H1 (cell line): ENCODE measurements around the gene AMPH. TPM values are rescaled to one million over a fixed set of nuclear protein-coding genes. Genes with fewer than 3 reads are reported as not detected.

Source experiments
- EGR1 ChIP-seq: IDR thresholded peaks from 2 replicates; pipeline ENCODE4 v1.6.1; 2011; ENCODE audit warnings: low read depth, low read length, borderline replicate concordance
- TEAD4 ChIP-seq: IDR thresholded peaks from 2 replicates; pipeline ENCODE4 v1.6.1; 2012; ENCODE audit warnings: low read depth, low read length, inconsistent platforms, mixed read lengths
- polyA plus RNA-seq, 7 experiments: library from polyadenylated mRNA; depleted of rRNA in 3 of 7; stranded (reverse) in 5 of 7; unstranded in 2 of 7; fragments of >200 nt in 5 of 7; fragments of 200-250 nt in 2 of 7; gene quantifications; 1 replicate in 5 of 7; 2 replicates in 1 of 7; 4 replicates in 1 of 7; pipeline versions ENCODE4 v1.2.1 to v1.2.3, GENCODE V29; 2011 to 2013; ENCODE audit warnings: missing spikeins in 2 of 7, mixed read lengths in 2 of 7
- total RNA-seq: library from RNA; stranded (reverse); fragmentation: NEBNext Ultra II Directional; extraction: Animal tissue kit (Norgen Biotek cat#: 25700); gene quantifications from 2 replicates; pipeline ENCODE4 v1.2.1, GENCODE V29; 2021
- TF ChIP-seq, protein P1 (sequence below), 3 experiments: IDR thresholded peaks; 1 replicate in 2 of 3; 2 replicates in 1 of 3; pipeline versions ENCODE4 v1.5.1 to v1.6.1; 2011; ENCODE audit warnings: low read length in 3 of 3, mild to moderate bottlenecking in 3 of 3, inconsistent platforms in 2 of 3, low read depth in 1 of 3, moderate library complexity in 1 of 3; ENCODE audit not compliant: insufficient read depth in 1 of 3; ENCODE audit errors: control extremely low read depth in 1 of 3

Gene AMPH
- total and polyA plus RNA-seq, 2 of the 8 experiments (the other 6 are each of a cell fraction or from before 2014, with no cell fraction given): 7.3 to 12.2 TPM

DNA sequence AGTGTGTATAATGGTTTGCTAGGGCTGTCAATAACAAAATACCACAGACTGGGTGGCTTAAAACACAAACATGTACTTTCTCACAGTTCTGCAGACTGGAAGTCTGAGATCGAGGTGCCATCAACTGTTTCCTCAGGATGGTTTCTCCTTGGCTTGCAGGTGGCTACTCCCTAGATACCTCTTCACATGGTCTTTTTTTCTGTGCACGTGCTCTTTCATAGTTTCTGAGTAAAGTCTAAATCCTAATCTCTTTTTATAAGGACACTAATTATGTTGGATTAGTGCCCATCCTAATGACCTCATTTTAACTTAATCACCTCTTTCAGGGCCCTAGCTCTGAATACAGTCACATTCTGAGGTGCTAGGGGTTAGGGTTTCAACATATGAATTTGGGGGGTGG is 65.9 kb downstream of the AMPH start (continued):
- TF ChIP-seq, protein P1, sequence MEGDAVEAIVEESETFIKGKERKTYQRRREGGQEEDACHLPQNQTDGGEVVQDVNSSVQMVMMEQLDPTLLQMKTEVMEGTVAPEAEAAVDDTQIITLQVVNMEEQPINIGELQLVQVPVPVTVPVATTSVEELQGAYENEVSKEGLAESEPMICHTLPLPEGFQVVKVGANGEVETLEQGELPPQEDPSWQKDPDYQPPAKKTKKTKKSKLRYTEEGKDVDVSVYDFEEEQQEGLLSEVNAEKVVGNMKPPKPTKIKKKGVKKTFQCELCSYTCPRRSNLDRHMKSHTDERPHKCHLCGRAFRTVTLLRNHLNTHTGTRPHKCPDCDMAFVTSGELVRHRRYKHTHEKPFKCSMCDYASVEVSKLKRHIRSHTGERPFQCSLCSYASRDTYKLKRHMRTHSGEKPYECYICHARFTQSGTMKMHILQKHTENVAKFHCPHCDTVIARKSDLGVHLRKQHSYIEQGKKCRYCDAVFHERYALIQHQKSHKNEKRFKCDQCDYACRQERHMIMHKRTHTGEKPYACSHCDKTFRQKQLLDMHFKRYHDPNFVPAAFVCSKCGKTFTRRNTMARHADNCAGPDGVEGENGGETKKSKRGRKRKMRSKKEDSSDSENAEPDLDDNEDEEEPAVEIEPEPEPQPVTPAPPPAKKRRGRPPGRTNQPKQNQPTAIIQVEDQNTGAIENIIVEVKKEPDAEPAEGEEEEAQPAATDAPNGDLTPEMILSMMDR (IDR thresholded peaks at IDR 0.05; ENCODE audit: control extremely low read depth in 1 of 3, insufficient read depth in 1 of 3, low read depth in 1 of 3, low read length in 3 of 3): no peak
- no peak for TF ChIP-seq EGR1
- no peak for TF ChIP-seq TEAD4
